Thymus (tissue), 11 donors: ENCODE measurements around the gene POLR1E. TPM values are rescaled to one million over a fixed set of nuclear protein-coding genes. Genes with fewer than 3 reads are reported as not detected.
"Not testable (repeated sequence)": the region's sequence is repeated elsewhere in the genome, so short reads cannot be mapped to it uniquely, and the experiment has no call there.

Source experiments
- DNase-seq, 9 donors: peaks; one replicate each; pipeline ENCODE4 v3.0.0-alpha.2; 2013; ENCODE audit warnings: low spot score in 9 of 9, low read depth in 6 of 9, missing footprints in 1 of 9
- H3K27ac ChIP-seq, 2 donors: one replicate each; pipeline ENCODE4 v1.5.1; 2013; ENCODE audit warnings: control low read depth in 1 of 2, low read depth in 1 of 2, low read length in 1 of 2, mild to moderate bottlenecking in 1 of 2, moderate library complexity in 1 of 2
- H3K27me3 ChIP-seq, 2 donors: one replicate each; pipeline ENCODE4 v1.5.1; 2013; ENCODE audit warnings: low read length in 1 of 2; ENCODE audit not compliant: control insufficient read depth in 2 of 2, insufficient read depth in 1 of 2
- H3K36me3 ChIP-seq, 2 donors: one replicate each; pipeline ENCODE4 v1.5.1; 2013; ENCODE audit warnings: low read length in 1 of 2, mild to moderate bottlenecking in 1 of 2, moderate library complexity in 1 of 2; ENCODE audit not compliant: control insufficient read depth in 2 of 2, insufficient read depth in 2 of 2
- H3K4me1 ChIP-seq, 2 donors: one replicate each; pipeline ENCODE4 v1.5.1; 2013; ENCODE audit warnings: low read length in 2 of 2; ENCODE audit not compliant: control insufficient read depth in 2 of 2, insufficient read depth in 2 of 2
- H3K4me3 ChIP-seq, 2 donors: one replicate each; pipeline ENCODE4 v1.5.1; 2013; ENCODE audit warnings: low read length in 2 of 2, control low read depth in 1 of 2, mild to moderate bottlenecking in 1 of 2
- H3K9me3 ChIP-seq, 2 donors: one replicate each; pipeline ENCODE4 v1.5.1; 2013; ENCODE audit warnings: low read length in 1 of 2, mild to moderate bottlenecking in 1 of 2; ENCODE audit not compliant: control insufficient read depth in 2 of 2, insufficient read depth in 1 of 2
- WGBS: extraction: QIAGEN DNeasy Blood & Tissue Kit; methylation state at CpG from one replicate; pipeline ENCODE4 v1.1.7; 2013; 5-methylcytosine and 5-hydroxymethylcytosine counted together
- polyA plus RNA-seq: library from polyadenylated mRNA; stranded (reverse); fragments of 200-250 nt; gene quantifications from one replicate; pipeline ENCODE4 v1.2.3, GENCODE V29; 2013
- total RNA-seq: library from RNA; stranded (reverse); fragments of 120-200 nt; gene quantifications from one replicate; pipeline ENCODE4 v1.2.4, GENCODE V29; 2013
- donor health status: healthy.

The POLR1E gene
- total and polyA plus RNA-seq, 2 donors = 21.0 to 22.0 TPM

- 84% methylated on average over 7 of the region's 7 CpGs for WGBS
- no peaks in the 10 kb centered on the region for H3K9me3 ChIP-seq
- no peak overlapping the region for H3K4me3 ChIP-seq
- no peaks in the 10 kb centered on the region for H3K36me3 ChIP-seq
- no peaks in the 10 kb centered on the region for H3K27me3 ChIP-seq
- H3K27ac ChIP-seq = peak overlapping the region in 1 of 2 donors; percentile 47
- H3K4me1 ChIP-seq = peaks cover 0 to 4% of the 10 kb centered on the region in 2 donors
- no peak for DNase-seq
Observed at GRCh38 chr9:37455884-37456647, 29.7 kb upstream of the POLR1E start.

DNA sequence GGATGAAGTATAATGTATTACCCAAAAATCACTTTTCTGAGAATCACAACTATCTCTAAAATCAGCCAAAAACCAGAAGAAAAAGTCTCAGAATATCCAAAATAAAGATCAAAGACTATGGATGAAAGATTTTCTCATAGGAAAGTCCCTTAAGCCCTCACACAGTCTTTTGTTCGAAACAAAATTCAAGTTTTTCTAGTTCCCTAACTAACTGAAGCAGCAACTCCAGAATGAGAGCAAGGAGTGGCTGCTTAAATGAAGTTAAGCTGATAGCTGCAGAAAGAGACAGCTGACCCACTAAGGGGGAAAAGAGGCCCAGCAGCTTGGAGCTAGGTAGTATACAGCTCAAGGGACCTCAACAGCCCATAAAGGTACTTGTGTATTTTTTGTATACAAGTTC is 28.9 kb upstream of the POLR1E start:
- H3K4me1 ChIP-seq = peaks cover 0 to 4% of the 10 kb centered on the region in 2 donors
- DNase-seq = no peak

DNA sequence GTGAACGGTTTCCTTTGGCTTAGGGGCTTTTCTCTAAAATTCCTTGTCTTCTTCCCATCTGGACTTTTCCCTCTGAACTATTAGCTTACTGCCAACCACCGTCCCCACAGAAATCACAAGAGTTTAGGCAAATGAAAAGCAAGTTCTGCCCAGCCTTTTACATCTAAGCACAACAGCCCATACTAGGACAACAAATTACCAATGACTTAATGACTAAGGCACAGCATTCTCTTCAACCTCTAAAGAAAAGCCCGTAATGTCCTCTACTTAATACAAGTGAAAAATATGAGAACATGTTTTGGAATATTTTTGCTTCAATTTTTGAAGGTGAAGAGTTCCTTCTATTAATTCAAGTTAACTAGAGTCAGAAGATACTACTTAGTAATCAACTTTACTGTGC is 21.7 kb upstream of the POLR1E start:
- H3K4me1 ChIP-seq = peaks cover 9 to 18% of the 10 kb centered on the region in 2 donors

More for the DNA sequence above, 28.9 kb upstream of the POLR1E start:
- H3K9me3 ChIP-seq = no peaks in the 10 kb centered on the region
- WGBS = 95% methylated on average over 1 of the region's 1 CpG
- no peak overlapping the region for H3K4me3 ChIP-seq
- H3K27me3 ChIP-seq = no peaks in the 10 kb centered on the region
- peak overlapping the region in 1 of 2 donors; percentile 17 for H3K27ac ChIP-seq
- no peaks in the 10 kb centered on the region for H3K36me3 ChIP-seq

GRCh38 chr9:37464426-37465248 is 21.1 kb upstream of the POLR1E start:
- Histone ChIP-seq H3K4me1 (peaks cover 9 to 18% of the 10 kb centered on the region in 2 donors), H3K27ac (peak overlapping the region; percentile 96), H3K9me3 (no peaks in the 10 kb centered on the region), H3K4me3 (peak overlapping the region; percentile 73 to 89), H3K27me3 (peaks cover 0 to 9% of the 10 kb centered on the region in 2 donors), H3K36me3 (no peaks in the 10 kb centered on the region)
- peak in 6 of 9 donors; percentile 67 to 91 (median 80) for DNase-seq
- WGBS = under 1% methylated on average over 47 of the region's 47 CpGs

More for the DNA sequence above, 21.7 kb upstream of the POLR1E start:
- H3K9me3 ChIP-seq = no peaks in the 10 kb centered on the region
- H3K4me3 ChIP-seq = peak overlapping the region; percentile 14 to 73
- H3K36me3 ChIP-seq = no peaks in the 10 kb centered on the region
- H3K27me3 ChIP-seq = peaks cover 0 to 9% of the 10 kb centered on the region in 2 donors
- DNase-seq = no peak
- peak overlapping the region; percentile 18 to 96 for H3K27ac ChIP-seq
- 81% methylated on average over 3 of the region's 3 CpGs for WGBS

DNA sequence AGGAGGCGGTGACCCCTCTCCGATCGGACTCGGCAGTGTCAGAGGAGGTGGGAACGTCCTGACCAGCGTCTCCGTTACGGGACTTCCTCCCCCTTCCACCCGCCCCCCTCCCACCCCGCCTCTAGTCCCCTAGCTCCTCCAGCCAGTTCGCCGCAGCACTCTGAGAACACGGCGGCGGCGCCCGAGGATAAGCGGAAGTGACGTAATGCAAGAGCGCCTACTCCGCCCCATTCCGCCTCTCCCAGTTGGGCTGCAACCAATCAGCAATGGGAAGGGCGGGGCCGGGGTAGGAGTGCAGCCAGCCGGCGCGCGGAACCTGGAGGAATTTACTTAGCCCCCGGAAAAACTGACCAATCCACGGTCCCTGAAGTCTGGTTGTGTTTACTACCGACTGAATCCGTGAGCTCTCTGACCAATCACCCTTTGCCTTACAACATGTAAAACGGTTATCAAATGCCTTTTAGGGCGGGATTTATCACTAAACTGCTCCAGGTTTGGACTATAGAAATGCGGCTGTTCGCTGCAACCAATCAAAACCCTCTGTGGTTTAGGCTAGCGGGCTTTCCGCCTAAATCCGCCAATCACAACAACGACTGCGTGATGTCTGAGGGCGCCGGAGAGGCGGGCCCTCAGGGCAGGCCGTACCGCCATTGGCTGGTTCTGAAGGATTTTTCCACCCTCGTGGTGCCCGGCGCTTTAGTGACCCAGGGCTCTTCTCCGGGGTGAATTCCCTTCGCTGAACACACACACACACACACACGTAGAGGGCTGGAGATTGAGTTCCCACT is 20.3 kb upstream of the POLR1E start, which contains the start of gene ZBTB5:
Gene ZBTB5 (minus strand): TSS at position 202 of the 788 bp plus-strand sequence. CDS start 22,899 bp downstream, outside the sequence.
- Histone ChIP-seq H3K9me3 (no peaks in the 10 kb centered on the region), H3K4me3 (peak within 1 kb of the TSS; percentile 73 to 89), H3K27me3 (peaks cover 0 to 9% of the 10 kb centered on the region in 2 donors), H3K36me3 (no peaks in the 10 kb centered on the region), H3K4me1 (peaks cover 9 to 18% of the 10 kb centered on the region in 2 donors), H3K27ac (peak within 1 kb of the TSS; percentile 96)
- WGBS = under 1% methylated on average over 52 of the region's 52 CpGs
- peak; percentile 97 to 99 (median 98) for DNase-seq

DNA sequence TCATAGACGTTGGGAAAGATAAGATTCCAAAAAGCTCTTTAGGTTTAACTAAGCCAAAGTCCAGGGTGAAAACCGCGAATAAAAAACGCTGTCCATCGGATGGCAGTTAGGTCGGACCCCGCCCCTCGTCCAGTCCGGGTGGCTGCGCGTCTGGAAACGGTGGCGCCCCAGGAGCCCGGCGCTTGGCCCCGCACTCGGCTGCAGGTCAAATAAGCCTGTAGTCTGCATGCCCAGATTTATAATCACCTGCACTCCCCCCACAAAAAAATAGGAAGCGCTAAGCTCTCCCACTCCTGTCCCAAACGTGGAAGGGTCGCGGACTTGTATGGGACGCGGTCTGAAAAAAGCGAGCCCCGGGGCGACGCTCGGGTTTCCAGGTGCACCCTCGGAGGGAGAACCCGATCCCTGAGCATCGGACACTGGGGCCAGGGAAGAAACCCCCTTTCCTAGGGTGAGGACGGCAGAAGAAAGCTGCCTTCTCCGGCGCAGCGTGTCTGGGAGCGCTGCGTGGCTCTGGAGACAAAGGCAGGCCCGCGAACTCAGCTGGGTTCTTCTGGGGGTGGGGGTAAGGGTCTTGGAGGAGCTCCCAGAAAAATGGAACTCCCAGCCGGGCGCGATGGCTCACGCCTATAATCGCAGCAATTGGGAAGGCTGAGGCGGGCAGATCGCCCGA is 19.6 kb upstream of the POLR1E start:
- H3K36me3 ChIP-seq = no peaks in the 10 kb centered on the region
- peak overlapping the region; percentile 67 to 96 for H3K27ac ChIP-seq
- H3K4me3 ChIP-seq = peak overlapping the region; percentile 73 to 89
- no peaks in the 10 kb centered on the region for H3K9me3 ChIP-seq
- DNase-seq = peak in 3 of 9 donors; percentile 26 to 56 (median 27)
- peaks cover 0 to 9% of the 10 kb centered on the region in 2 donors for H3K27me3 ChIP-seq
- WGBS = under 1% methylated on average over 47 of the region's 47 CpGs
- H3K4me1 ChIP-seq = peaks cover 9 to 18% of the 10 kb centered on the region in 2 donors

- H3K27ac ChIP-seq, H3K9me3 ChIP-seq, H3K27me3 ChIP-seq, DNase-seq, H3K36me3 ChIP-seq, H3K4me3 ChIP-seq: not testable (repeated sequence)
- WGBS = 98% methylated on average over 17 of the region's 17 CpGs
- H3K4me1 ChIP-seq = peaks cover 9 to 18% of the 10 kb centered on the region in 2 donors
Observed at GRCh38 chr9:37467530-37467929, 18.2 kb upstream of the POLR1E start.

- WGBS = 98% methylated on average over 6 of the region's 6 CpGs
- Histone ChIP-seq H3K27ac (no peak overlapping the region), H3K36me3 (no peaks in the 10 kb centered on the region), H3K4me3 (no peak overlapping the region), H3K27me3 (peaks cover 0 to 9% of the 10 kb centered on the region in 2 donors), H3K4me1 (peaks cover 7 to 15% of the 10 kb centered on the region in 2 donors), H3K9me3 (no peaks in the 10 kb centered on the region)
- no peak for DNase-seq
Observed at GRCh38 chr9:37468620-37469019, 17.1 kb upstream of the POLR1E start.
